ENCODE measurements around the gene DIAPH2. TPM values are rescaled to one million over a fixed set of nuclear protein-coding genes. Genes with fewer than 3 reads are reported as not detected.

DIAPH2 gene
- total and polyA plus RNA-seq, 2 experiments from 2014 or later = 7.5 to 8.1 TPM

GRCh38 chrX:97109730-97110129 is 425.1 kb downstream of the DIAPH2 start:
- no peaks in the 10 kb centered on the region for H3K9me3 ChIP-seq (ENCODE audit: low read depth)
- no peaks in the 10 kb centered on the region for H3K9me2 ChIP-seq (ENCODE audit: insufficient read depth)
- no peak for TF ChIP-seq EZH2 (IDR thresholded peaks at IDR 0.05; ENCODE audit: insufficient read depth, poor library complexity, severe bottlenecking)
- no peak for TF ChIP-seq EZH2phosphoT487 (IDR thresholded peaks at IDR 0.05; ENCODE audit: insufficient read depth, low read depth)
- H3K4me2 ChIP-seq (ENCODE audit: unreplicated experiment) = no peak overlapping the region
- H3K4me3 ChIP-seq = no peak overlapping the region
- WGBS, 2 experiments (ENCODE audit: low coverage in 1 of 2, low lambda C conversion rate in 2 of 2, missing lambda C conversion rate in 2 of 2) = 93 to 100% methylated on average over 1 of the region's 1 CpG
- H3K4me1 ChIP-seq (ENCODE audit: insufficient read depth) = no peaks in the 10 kb centered on the region
- in situ Hi-C loops (cut with MboI) = no loop called here
- no peaks in the 10 kb centered on the region for H3K27me3 ChIP-seq (replicated peaks; ENCODE audit: insufficient read depth)
- H3F3A ChIP-seq (ENCODE audit: insufficient read depth) = no peaks in the 10 kb centered on the region
- no peak for DNase-seq
- H3K27ac ChIP-seq = no peak overlapping the region
- no peaks in the 10 kb centered on the region for H4K20me1 ChIP-seq (ENCODE audit: insufficient read depth)
- H3K36me3 ChIP-seq (ENCODE audit: low read depth) = no peaks in the 10 kb centered on the region
- no peak overlapping the region for H2AFZ ChIP-seq
- no peaks in the 10 kb centered on the region for H3K79me2 ChIP-seq (ENCODE audit: insufficient read depth)
- no peak overlapping the region for H3K9ac ChIP-seq

GRCh38 chrX:97117572-97117971 is 432.9 kb downstream of the DIAPH2 start:
- Histone ChIP-seq H3K27ac (no peak overlapping the region), H3K4me2 (ENCODE audit: unreplicated experiment) (no peak overlapping the region), H3K27me3 (replicated peaks; ENCODE audit: insufficient read depth) (no peaks in the 10 kb centered on the region), H3K36me3 (ENCODE audit: low read depth) (no peaks in the 10 kb centered on the region), H3K9me3 (ENCODE audit: low read depth) (no peaks in the 10 kb centered on the region), H2AFZ (no peak overlapping the region), H3K4me3 (no peak overlapping the region), H3K9me2 (ENCODE audit: insufficient read depth) (no peaks in the 10 kb centered on the region), H3K4me1 (ENCODE audit: insufficient read depth) (no peaks in the 10 kb centered on the region), H4K20me1 (ENCODE audit: insufficient read depth) (no peaks in the 10 kb centered on the region), H3K9ac (no peak overlapping the region), H3F3A (ENCODE audit: insufficient read depth) (no peaks in the 10 kb centered on the region), H3K79me2 (ENCODE audit: insufficient read depth) (no peaks in the 10 kb centered on the region)
- in situ Hi-C loops (cut with MboI) = no loop called here
- no peak for DNase-seq
- no peak for TF ChIP-seq EZH2 (IDR thresholded peaks at IDR 0.05; ENCODE audit: insufficient read depth, poor library complexity, severe bottlenecking)
- TF ChIP-seq EZH2phosphoT487 (IDR thresholded peaks at IDR 0.05; ENCODE audit: insufficient read depth, low read depth) = no peak

- no peaks in the 10 kb centered on the region for H3K36me3 ChIP-seq (ENCODE audit: low read depth)
- H2AFZ ChIP-seq = no peak overlapping the region
- no peaks in the 10 kb centered on the region for H3K79me2 ChIP-seq (ENCODE audit: insufficient read depth)
- H3K4me2 ChIP-seq (ENCODE audit: unreplicated experiment) = no peak overlapping the region
- H3K4me3 ChIP-seq = no peak overlapping the region
- in situ Hi-C loops (cut with MboI) = no loop called here
- no peak for TF ChIP-seq EZH2phosphoT487 (IDR thresholded peaks at IDR 0.05; ENCODE audit: insufficient read depth, low read depth)
- no peak for TF ChIP-seq EZH2 (IDR thresholded peaks at IDR 0.05; ENCODE audit: insufficient read depth, poor library complexity, severe bottlenecking)
- H3K9me3 ChIP-seq (ENCODE audit: low read depth) = no peaks in the 10 kb centered on the region
- no peak overlapping the region for H3K27ac ChIP-seq
- no peak overlapping the region for H3K9ac ChIP-seq
- DNase-seq = no peak
- no peaks in the 10 kb centered on the region for H3K4me1 ChIP-seq (ENCODE audit: insufficient read depth)
- H3K27me3 ChIP-seq (replicated peaks; ENCODE audit: insufficient read depth) = no peaks in the 10 kb centered on the region
- H4K20me1 ChIP-seq (ENCODE audit: insufficient read depth) = no peaks in the 10 kb centered on the region
- H3K9me2 ChIP-seq (ENCODE audit: insufficient read depth) = no peaks in the 10 kb centered on the region
- 98% methylated on average over 7 to 12 of the region's 12 CpGs for WGBS, 2 experiments (ENCODE audit: low coverage in 1 of 2, low lambda C conversion rate in 2 of 2, missing lambda C conversion rate in 2 of 2)
- no peaks in the 10 kb centered on the region for H3F3A ChIP-seq (ENCODE audit: insufficient read depth)
Measured at GRCh38 chrX:97119474-97120109, 434.9 kb downstream of the DIAPH2 start.

GRCh38 chrX:97123001-97123400 is 438.4 kb downstream of the DIAPH2 start:
- H3K4me3 ChIP-seq = no peak overlapping the region
- no peaks in the 10 kb centered on the region for H3K79me2 ChIP-seq (ENCODE audit: insufficient read depth)
- H4K20me1 ChIP-seq (ENCODE audit: insufficient read depth) = no peaks in the 10 kb centered on the region
- no peak overlapping the region for H3K27ac ChIP-seq
- peaks cover 8% of the 10 kb centered on the region; the same call in 1 of the 2 replicates for H3K4me1 ChIP-seq (ENCODE audit: insufficient read depth)
- peaks cover 5% of the 10 kb centered on the region for H3F3A ChIP-seq (ENCODE audit: insufficient read depth)
- no peaks in the 10 kb centered on the region for H3K36me3 ChIP-seq (ENCODE audit: low read depth)
- no peak overlapping the region for H3K9ac ChIP-seq
- WGBS, 2 experiments (ENCODE audit: low coverage in 1 of 2, low lambda C conversion rate in 2 of 2, missing lambda C conversion rate in 2 of 2) = 97 to 100% methylated on average over 2 of the region's 2 CpGs
- no peaks in the 10 kb centered on the region for H3K27me3 ChIP-seq (replicated peaks; ENCODE audit: insufficient read depth)
- no peak for DNase-seq
- no peaks in the 10 kb centered on the region for H3K9me2 ChIP-seq (ENCODE audit: insufficient read depth)
- TF ChIP-seq EZH2 (IDR thresholded peaks at IDR 0.05; ENCODE audit: insufficient read depth, poor library complexity, severe bottlenecking) (no peak), EZH2phosphoT487 (IDR thresholded peaks at IDR 0.05; ENCODE audit: insufficient read depth, low read depth) (no peak)
- in situ Hi-C loops (cut with MboI) = no loop called here
- H3K9me3 ChIP-seq (ENCODE audit: low read depth) = no peaks in the 10 kb centered on the region
- no peak overlapping the region for H2AFZ ChIP-seq
- H3K4me2 ChIP-seq (ENCODE audit: unreplicated experiment) = no peak overlapping the region

Data from GM23248 (cell line).